ENCODE results near the gene GNB1L. TPM values are rescaled to one million over a fixed set of nuclear protein-coding genes. Genes with fewer than 3 reads are reported as not detected.

Gene GNB1L
- total and polyA plus RNA-seq, 9 of the 15 experiments (the other 6 are each of a cell fraction or from before 2014, with no cell fraction given), result 0.56 to 50.5 (median 10.2) TPM

DNA sequence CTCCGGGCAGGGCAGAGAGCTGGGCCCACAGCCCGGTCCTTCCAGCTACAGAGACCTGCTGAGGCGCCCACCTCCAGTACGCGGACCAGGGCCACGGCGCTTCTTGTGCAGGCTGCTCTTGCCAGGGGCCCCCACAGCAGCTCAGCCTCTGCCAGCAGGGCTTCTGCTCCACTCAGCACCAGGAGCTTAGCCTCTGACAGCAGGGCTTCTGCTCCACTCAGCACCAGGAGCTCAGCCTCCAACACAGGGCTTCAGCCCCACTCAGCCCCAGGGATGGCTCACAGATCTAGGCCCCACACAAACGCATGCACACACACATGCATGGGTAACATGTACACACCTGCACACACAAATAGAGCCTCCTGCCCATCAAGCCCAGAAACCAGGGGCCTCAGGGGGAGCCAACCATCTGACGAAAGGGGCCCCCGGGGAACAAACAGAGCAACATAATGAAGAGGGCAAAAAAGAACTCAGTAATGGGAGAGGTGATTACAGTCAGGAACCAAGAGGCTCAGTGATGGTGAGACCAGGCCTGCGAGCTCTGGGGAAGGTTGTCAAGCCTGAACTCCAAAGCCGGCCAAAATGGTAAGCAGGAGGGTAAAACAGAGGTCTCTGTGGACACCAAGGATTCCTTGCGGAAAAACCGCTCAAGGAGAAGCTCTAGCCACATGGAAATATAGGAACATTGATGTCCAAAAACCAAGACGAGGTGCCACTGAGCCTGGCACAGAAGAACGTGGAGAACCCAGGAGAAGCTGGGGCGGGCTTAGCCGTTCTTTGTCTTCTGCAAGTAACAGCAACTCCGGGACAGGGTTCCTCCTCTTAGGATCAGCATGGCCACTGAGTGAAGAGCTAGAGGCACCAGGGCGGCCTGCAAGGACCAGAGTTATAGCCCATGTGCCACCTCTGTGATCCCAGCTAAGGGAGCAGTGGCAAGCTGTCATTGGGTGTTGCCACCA lies 46.5 kb downstream of the GNB1L start (continued):
- no peak for TF ChIP-seq ZKSCAN8 (CRISPR knock-in tag; IDR thresholded peaks at IDR 0.05)
- TF ChIP-seq, protein P1, sequence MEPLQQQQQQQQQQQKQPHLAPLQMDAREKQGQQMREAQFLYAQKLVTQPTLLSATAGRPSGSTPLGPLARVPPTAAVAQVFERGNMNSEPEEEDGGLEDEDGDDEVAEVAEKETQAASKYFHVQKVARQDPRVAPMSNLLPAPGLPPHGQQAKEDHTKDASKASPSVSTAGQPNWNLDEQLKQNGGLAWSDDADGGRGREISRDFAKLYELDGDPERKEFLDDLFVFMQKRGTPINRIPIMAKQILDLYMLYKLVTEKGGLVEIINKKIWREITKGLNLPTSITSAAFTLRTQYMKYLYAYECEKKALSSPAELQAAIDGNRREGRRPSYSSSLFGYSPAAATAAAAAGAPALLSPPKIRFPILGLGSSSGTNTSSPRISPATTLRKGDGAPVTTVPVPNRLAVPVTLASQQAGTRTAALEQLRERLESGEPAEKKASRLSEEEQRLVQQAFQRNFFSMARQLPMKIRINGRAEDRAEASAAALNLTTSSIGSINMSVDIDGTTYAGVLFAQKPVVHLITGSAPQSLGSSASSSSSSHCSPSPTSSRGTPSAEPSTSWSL (CRISPR knock-in tag; IDR thresholded peaks at IDR 0.05; ENCODE audit: borderline replicate concordance), result no peak
- TF ChIP-seq NUFIP1 (IDR thresholded peaks at IDR 0.05; ENCODE audit: partially characterized antibody), result no peak
- TF ChIP-seq CCAR2 (IDR thresholded peaks at IDR 0.05; ENCODE audit: low read depth, low read length), result no peak
- TF ChIP-seq KLF10 (CRISPR knock-in tag; IDR thresholded peaks at IDR 0.05), result no peak
- TF ChIP-seq, protein P2, sequence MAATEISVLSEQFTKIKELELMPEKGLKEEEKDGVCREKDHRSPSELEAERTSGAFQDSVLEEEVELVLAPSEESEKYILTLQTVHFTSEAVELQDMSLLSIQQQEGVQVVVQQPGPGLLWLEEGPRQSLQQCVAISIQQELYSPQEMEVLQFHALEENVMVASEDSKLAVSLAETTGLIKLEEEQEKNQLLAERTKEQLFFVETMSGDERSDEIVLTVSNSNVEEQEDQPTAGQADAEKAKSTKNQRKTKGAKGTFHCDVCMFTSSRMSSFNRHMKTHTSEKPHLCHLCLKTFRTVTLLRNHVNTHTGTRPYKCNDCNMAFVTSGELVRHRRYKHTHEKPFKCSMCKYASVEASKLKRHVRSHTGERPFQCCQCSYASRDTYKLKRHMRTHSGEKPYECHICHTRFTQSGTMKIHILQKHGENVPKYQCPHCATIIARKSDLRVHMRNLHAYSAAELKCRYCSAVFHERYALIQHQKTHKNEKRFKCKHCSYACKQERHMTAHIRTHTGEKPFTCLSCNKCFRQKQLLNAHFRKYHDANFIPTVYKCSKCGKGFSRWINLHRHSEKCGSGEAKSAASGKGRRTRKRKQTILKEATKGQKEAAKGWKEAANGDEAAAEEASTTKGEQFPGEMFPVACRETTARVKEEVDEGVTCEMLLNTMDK (IDR thresholded peaks at IDR 0.05; ENCODE audit: borderline replicate concordance, insufficient read depth, low read depth, low read length, poor library complexity, severe bottlenecking), result no peak
- TF ChIP-seq HOXB6 (CRISPR knock-in tag; IDR thresholded peaks at IDR 0.05; ENCODE audit: borderline replicate concordance), result 0 out of 2 replicates have a peak, but pooled peaks have one; percentile 62
- no peak for TF ChIP-seq BDP1 (IDR thresholded peaks at IDR 0.05; ENCODE audit: insufficient read depth, insufficient read length)
- TF ChIP-seq ZNF695 (CRISPR knock-in tag; IDR thresholded peaks at IDR 0.05), result no peak
- no peak for TF ChIP-seq CBFA2T3 (IDR thresholded peaks at IDR 0.05)
- no peak for TF ChIP-seq NFIX (CRISPR knock-in tag; IDR thresholded peaks at IDR 0.05; ENCODE audit: low read depth)
- no peak for TF ChIP-seq HDAC2 (IDR thresholded peaks at IDR 0.05)
- TF ChIP-seq GATA2 (CRISPR knock-in tag; IDR thresholded peaks at IDR 0.05), result no peak
- TF ChIP-seq, protein P3, sequence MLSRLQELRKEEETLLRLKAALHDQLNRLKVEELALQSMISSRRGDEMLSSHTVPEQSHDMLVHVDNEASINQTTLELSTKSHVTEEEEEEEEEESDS (CRISPR knock-in tag; IDR thresholded peaks at IDR 0.05), result no peak
- TF ChIP-seq MYC (IDR thresholded peaks at IDR 0.05; ENCODE audit: low read depth, low read length), result no peak
- no peak for TF ChIP-seq MYC (CRISPR knock-in tag; IDR thresholded peaks at IDR 0.05; ENCODE audit: borderline replicate concordance, low read depth)
- TF ChIP-seq, protein P4, sequence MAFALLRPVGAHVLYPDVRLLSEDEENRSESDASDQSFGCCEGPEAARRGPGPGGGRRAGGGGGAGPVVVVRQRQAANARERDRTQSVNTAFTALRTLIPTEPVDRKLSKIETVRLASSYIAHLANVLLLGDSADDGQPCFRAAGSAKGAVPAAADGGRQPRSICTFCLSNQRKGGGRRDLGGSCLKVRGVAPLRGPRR (CRISPR knock-in tag; IDR thresholded peaks at IDR 0.05), result no peak
- TF ChIP-seq, protein P5, sequence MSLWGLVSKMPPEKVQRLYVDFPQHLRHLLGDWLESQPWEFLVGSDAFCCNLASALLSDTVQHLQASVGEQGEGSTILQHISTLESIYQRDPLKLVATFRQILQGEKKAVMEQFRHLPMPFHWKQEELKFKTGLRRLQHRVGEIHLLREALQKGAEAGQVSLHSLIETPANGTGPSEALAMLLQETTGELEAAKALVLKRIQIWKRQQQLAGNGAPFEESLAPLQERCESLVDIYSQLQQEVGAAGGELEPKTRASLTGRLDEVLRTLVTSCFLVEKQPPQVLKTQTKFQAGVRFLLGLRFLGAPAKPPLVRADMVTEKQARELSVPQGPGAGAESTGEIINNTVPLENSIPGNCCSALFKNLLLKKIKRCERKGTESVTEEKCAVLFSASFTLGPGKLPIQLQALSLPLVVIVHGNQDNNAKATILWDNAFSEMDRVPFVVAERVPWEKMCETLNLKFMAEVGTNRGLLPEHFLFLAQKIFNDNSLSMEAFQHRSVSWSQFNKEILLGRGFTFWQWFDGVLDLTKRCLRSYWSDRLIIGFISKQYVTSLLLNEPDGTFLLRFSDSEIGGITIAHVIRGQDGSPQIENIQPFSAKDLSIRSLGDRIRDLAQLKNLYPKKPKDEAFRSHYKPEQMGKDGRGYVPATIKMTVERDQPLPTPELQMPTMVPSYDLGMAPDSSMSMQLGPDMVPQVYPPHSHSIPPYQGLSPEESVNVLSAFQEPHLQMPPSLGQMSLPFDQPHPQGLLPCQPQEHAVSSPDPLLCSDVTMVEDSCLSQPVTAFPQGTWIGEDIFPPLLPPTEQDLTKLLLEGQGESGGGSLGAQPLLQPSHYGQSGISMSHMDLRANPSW (CRISPR knock-in tag; IDR thresholded peaks at IDR 0.05), result peak; percentile 50; the same call in 1 of the 2 replicates
- no peak for TF ChIP-seq HDAC1 (IDR thresholded peaks at IDR 0.05)
- 0 out of 2 replicates have a peak, but pooled peaks have one; percentile 21 for TF ChIP-seq KLF13 (tag; IDR thresholded peaks at IDR 0.05; ENCODE audit: borderline replicate concordance, low read depth)
